Mammary epithelial cell (primary cell): ENCODE results near the gene PKHD1.

Experiments used
- EZH2 ChIP-seq: IDR thresholded peaks from 2 replicates; pipeline ENCODE4 v1.6.1; 2012; ENCODE audit warnings: low read length, inconsistent platforms, borderline replicate concordance
- TF ChIP-seq, protein P1 (sequence below), 2 donors: IDR thresholded peaks in 1 of 2; conservative IDR thresholded peaks in 1 of 2; 2 replicates each; pipeline ENCODE4 v1.5.1; 2011 to 2012; ENCODE audit warnings: inconsistent platforms in 2 of 2, low read length in 2 of 2, mild to moderate bottlenecking in 2 of 2, control low read depth in 1 of 2, low read depth in 1 of 2; ENCODE audit not compliant: insufficient read depth in 1 of 2; ENCODE audit errors: extremely low read depth in 1 of 2

DNA sequence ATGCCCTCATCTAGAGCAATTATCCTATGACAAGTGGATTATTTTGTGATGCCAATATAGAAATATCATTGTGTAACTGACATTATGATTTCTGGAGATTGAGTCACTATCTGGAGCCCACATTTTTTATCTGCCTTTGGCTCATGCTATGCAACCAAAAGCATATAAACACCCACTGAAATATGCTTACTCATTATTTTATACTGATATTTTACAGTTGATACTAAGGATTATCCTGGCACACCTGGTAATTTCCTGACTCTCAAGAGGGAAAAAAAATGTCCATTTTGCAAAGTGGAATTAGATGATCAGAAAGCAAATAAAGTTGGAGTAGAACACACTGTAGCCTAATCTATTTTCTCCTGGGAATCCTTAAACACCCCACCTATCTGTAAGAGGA is 154.5 kb downstream of the PKHD1 start:
- TF ChIP-seq, protein P1, sequence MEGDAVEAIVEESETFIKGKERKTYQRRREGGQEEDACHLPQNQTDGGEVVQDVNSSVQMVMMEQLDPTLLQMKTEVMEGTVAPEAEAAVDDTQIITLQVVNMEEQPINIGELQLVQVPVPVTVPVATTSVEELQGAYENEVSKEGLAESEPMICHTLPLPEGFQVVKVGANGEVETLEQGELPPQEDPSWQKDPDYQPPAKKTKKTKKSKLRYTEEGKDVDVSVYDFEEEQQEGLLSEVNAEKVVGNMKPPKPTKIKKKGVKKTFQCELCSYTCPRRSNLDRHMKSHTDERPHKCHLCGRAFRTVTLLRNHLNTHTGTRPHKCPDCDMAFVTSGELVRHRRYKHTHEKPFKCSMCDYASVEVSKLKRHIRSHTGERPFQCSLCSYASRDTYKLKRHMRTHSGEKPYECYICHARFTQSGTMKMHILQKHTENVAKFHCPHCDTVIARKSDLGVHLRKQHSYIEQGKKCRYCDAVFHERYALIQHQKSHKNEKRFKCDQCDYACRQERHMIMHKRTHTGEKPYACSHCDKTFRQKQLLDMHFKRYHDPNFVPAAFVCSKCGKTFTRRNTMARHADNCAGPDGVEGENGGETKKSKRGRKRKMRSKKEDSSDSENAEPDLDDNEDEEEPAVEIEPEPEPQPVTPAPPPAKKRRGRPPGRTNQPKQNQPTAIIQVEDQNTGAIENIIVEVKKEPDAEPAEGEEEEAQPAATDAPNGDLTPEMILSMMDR (conservative IDR thresholded peaks at IDR 0.05 in 1 of 2, IDR thresholded peaks at IDR 0.05 in 1 of 2; ENCODE audit: extremely low read depth in 1 of 2, insufficient read depth in 1 of 2, low read depth in 1 of 2, low read length in 2 of 2) = no peak
- TF ChIP-seq EZH2 = no peak
